Esophagus muscularis mucosa (tissue), 4 donors: ENCODE measurements around the gene ABLIM3. TPM values are rescaled to one million over a fixed set of nuclear protein-coding genes. Genes with fewer than 3 reads are reported as not detected.

Experiments
- DNase-seq: peaks from one replicate; pipeline ENCODE4 v3.0.0-alpha.2; 2017; ENCODE audit errors: extremely low spot score
- H3K27ac ChIP-seq, 4 donors: fragments of 200-600 bp; sonication (generic); replicated peaks in 1 of 4; 1 replicate in 3 of 4; 2 replicates in 1 of 4; pipeline ENCODE4 v1.5.1; 2016 to 2019; ENCODE audit warnings: mild to moderate bottlenecking in 1 of 4
- H3K27me3 ChIP-seq, 4 donors: fragments of 200-600 bp; sonication (generic); one replicate each; pipeline versions ENCODE4 v1.5.1 to v1.6.0; 2016 to 2019
- H3K36me3 ChIP-seq, 4 donors: fragments of 200-600 bp; sonication (generic); one replicate each; pipeline ENCODE4 v1.5.1; 2016 to 2019
- H3K4me1 ChIP-seq, 4 donors: fragments of 200-600 bp; sonication (generic); one replicate each; pipeline ENCODE4 v1.5.1; 2016 to 2019
- H3K4me3 ChIP-seq, 4 donors: fragments of 200-600 bp; sonication (generic); 1 replicate in 2 of 4; 2 replicates in 2 of 4; pipeline ENCODE4 v1.5.1; 2016 to 2019; ENCODE audit warnings: mild to moderate bottlenecking in 4 of 4, moderate library complexity in 1 of 4
- H3K9me3 ChIP-seq, 4 donors: fragments of 200-600 bp; sonication (generic); 1 replicate in 3 of 4; 2 replicates in 1 of 4; pipeline ENCODE4 v1.5.1; 2016 to 2019
- CTCF ChIP-seq, 3 experiments: fragments of 200-600 bp in 2 of 3; fragments of 450-650 bp in 1 of 3; sonication (generic) in 2 of 3; IDR thresholded peaks; one replicate each; pipeline ENCODE4 v1.5.1; 2017 to 2019; ENCODE audit warnings: antibody characterized with exemption in 3 of 3, mild to moderate bottlenecking in 2 of 3, moderate library complexity in 1 of 3
- EP300 ChIP-seq: sonication (generic); formaldehyde crosslinking; IDR thresholded peaks from one replicate; pipeline ENCODE4 v1.6.1; 2017; ENCODE audit warnings: antibody characterized with exemption
- POLR2A ChIP-seq: fragments of 450-650 bp; IDR thresholded peaks from one replicate; pipeline ENCODE4 v1.6.1; 2017; ENCODE audit warnings: antibody characterized with exemption, moderate library complexity, mild to moderate bottlenecking, low read depth
- POLR2AphosphoS5 ChIP-seq, 2 donors: sonication (generic); formaldehyde crosslinking; IDR thresholded peaks; one replicate each; pipeline ENCODE4 v1.6.1; 2017; ENCODE audit warnings: antibody characterized with exemption in 2 of 2
- WGBS: methylation state at CpG from one replicate; pipeline ENCODE4 v1.1.5; 2018; 5-methylcytosine and 5-hydroxymethylcytosine counted together
- intact Hi-C: fragments of 100-400 bp; cut with DNase I; formaldehyde crosslinking; loops from one replicate; pipeline ENCODE4 v1.15.1; 2023
- total RNA-seq, 4 donors: library from RNA; depleted of rRNA; stranded (reverse); fragments of >200 nt; gene quantifications; one replicate each; pipeline versions ENCODE4 v1.1.0 to v1.2.1, GENCODE V29; 2016

Gene ABLIM3
- total RNA-seq, 4 donors from 2014 or later = 40.9 to 64.5 (median 45.8) TPM

GRCh38 chr5:149188383-149188782, 47.1 kb downstream of the ABLIM3 start:
- Histone ChIP-seq H3K36me3 (peaks cover 0 to 26% (median 12%) of the 10 kb centered on the region in 4 donors), H3K4me3 (no peak overlapping the region), H3K27me3 (no peaks in the 10 kb centered on the region), H3K4me1 (peaks cover 0 to 3% (median under 1%) of the 10 kb centered on the region in 4 donors), H3K9me3 (no peaks in the 10 kb centered on the region), H3K27ac (no peak overlapping the region)
- 94% methylated on average over 3 of the region's 3 CpGs for WGBS
- intact Hi-C loops = no loop called here
- no peak for DNase-seq
- TF ChIP-seq CTCF (IDR thresholded peaks at IDR 0.05) = no peak
- TF ChIP-seq POLR2A = no peak
- no peak for TF ChIP-seq EP300
- TF ChIP-seq POLR2AphosphoS5 (IDR thresholded peaks at IDR 0.05) = no peak

DNA sequence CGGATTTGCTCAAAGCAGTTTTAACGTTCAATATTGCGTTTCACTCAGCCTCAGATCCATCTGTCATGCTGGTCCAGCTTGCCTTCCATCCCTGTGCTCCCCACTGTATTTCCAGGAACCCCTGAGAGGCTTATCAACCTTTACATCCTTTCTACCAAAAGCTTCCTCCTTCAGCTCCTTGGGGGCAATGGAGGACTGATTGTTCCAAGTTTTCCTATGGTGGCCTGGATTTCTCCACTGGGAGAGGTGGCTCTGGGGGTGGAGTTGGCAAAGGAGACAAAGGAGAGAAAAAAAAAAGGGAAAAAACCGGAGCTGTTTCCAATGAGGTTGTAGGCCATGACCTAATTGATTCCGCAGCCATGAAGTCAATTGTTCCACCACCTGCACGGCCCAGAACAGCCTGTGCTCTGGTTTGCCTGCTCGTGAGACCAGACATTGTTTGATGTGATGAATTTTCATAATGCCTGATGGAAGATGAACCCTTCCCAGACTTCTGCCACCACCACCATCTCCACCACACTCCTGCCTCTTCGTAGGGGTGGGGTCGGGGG, 54.1 kb downstream of the ABLIM3 start:
- intact Hi-C loops = no loop called here
- DNase-seq = no peak
- Histone ChIP-seq H3K9me3 (no peaks in the 10 kb centered on the region), H3K27me3 (no peaks in the 10 kb centered on the region), H3K27ac (peak overlapping the region; percentile 8 to 29 (median 26)), H3K4me3 (no peak overlapping the region), H3K4me1 (peaks cover 0 to 11% (median 6%) of the 10 kb centered on the region in 4 donors), H3K36me3 (peaks cover 0 to 28% (median 9%) of the 10 kb centered on the region in 4 donors)
- 79% methylated on average over 9 of the region's 9 CpGs for WGBS
- TF ChIP-seq POLR2A = no peak
- peak; percentile 37 to 42 for TF ChIP-seq POLR2AphosphoS5 (IDR thresholded peaks at IDR 0.05)

GRCh38 chr5:149195962-149196361, 54.7 kb downstream of the ABLIM3 start:
- H3K4me3 ChIP-seq = no peak overlapping the region
- H3K27ac ChIP-seq = peak overlapping the region; percentile 8 to 29 (median 26)
- peaks cover 0 to 33% (median 13%) of the 10 kb centered on the region in 4 donors for H3K36me3 ChIP-seq
- H3K9me3 ChIP-seq = no peaks in the 10 kb centered on the region
- no peaks in the 10 kb centered on the region for H3K27me3 ChIP-seq
- 100% methylated on average over 1 of the region's 1 CpG for WGBS
- TF ChIP-seq CTCF (IDR thresholded peaks at IDR 0.05) (no peak), EP300 (no peak), POLR2AphosphoS5 (IDR thresholded peaks at IDR 0.05) (no peak), POLR2A (no peak)
- peaks cover 0 to 11% (median 8%) of the 10 kb centered on the region in 4 donors for H3K4me1 ChIP-seq
- intact Hi-C loops = no loop called here
- no peak for DNase-seq

- WGBS = 96% methylated on average over 6 of the region's 9 CpGs
- Histone ChIP-seq H3K4me3 (no peak overlapping the region), H3K9me3 (no peaks in the 10 kb centered on the region), H3K36me3 (peaks cover 4 to 55% (median 31%) of the 10 kb centered on the region in 4 donors), H3K27me3 (no peaks in the 10 kb centered on the region), H3K4me1 (peaks cover 0 to 11% (median 6%) of the 10 kb centered on the region in 4 donors), H3K27ac (no peak overlapping the region)
- no peak for DNase-seq
- TF ChIP-seq CTCF (IDR thresholded peaks at IDR 0.05) (no peak), EP300 (no peak), POLR2A (no peak), POLR2AphosphoS5 (IDR thresholded peaks at IDR 0.05) (no peak)
- intact Hi-C loops = no loop called here
These were observed 56.9 kb downstream of the ABLIM3 start for GRCh38 chr5:149198148-149198547.

DNA sequence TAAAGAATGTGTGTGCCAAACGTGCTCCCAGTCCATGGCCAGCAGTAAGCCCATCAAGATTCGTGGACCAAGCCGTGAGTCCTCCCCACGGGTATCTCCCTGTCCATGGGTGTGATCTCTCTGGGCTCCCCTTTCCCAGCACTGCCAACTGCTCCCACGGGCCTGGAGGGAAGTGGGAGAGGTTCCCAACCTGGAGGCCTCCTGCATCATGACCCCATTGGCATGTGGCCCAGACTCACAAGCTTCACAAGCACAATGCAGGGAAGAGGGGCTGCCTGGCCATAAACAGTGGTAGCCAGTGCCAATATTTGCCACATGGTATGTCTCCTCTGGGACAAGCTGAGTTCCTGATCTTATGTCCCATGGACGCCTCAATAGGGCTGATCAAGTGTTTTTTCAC, 59.1 kb downstream of the ABLIM3 start:
- TF ChIP-seq EP300 (no peak), POLR2AphosphoS5 (IDR thresholded peaks at IDR 0.05) (no peak), CTCF (IDR thresholded peaks at IDR 0.05) (no peak), POLR2A (no peak)
- H3K4me1 ChIP-seq = peaks cover under 1 to 20% (median 9%) of the 10 kb centered on the region in 4 donors
- WGBS = 52% methylated on average over 2 of the region's 6 CpGs
- H3K36me3 ChIP-seq = peaks cover 4 to 76% (median 39%) of the 10 kb centered on the region in 4 donors
- H3K9me3 ChIP-seq = no peaks in the 10 kb centered on the region
- H3K4me3 ChIP-seq = no peak overlapping the region
- DNase-seq = no peak
- H3K27ac ChIP-seq = no peak overlapping the region
- no peaks in the 10 kb centered on the region for H3K27me3 ChIP-seq
- intact Hi-C loops = no loop called here
